GM23338 (cell line): ENCODE measurements around the gene GRAMD4. TPM values are rescaled to one million over a fixed set of nuclear protein-coding genes. Genes with fewer than 3 reads are reported as not detected.

Experiments
- ATAC-seq: fragments of 200-7000 bp; cut with Tn5 transposase; 3 replicates; pipeline ENCODE4 v1.9.1; 2020
- DNase-seq: peaks from one replicate; pipeline ENCODE4 v3.0.0-alpha.2; 2015; ENCODE audit warnings: low spot score
- H2AFZ ChIP-seq: fragments of 200-600 bp; sonication (generic); 2 replicates; pipeline ENCODE4 v1.8.0; 2016; ENCODE audit warnings: antibody characterized with exemption, mild to moderate bottlenecking, moderate library complexity
- H3F3A ChIP-seq: fragments of 200-600 bp; sonication (generic); replicated peaks from 2 replicates; pipeline ENCODE4 v1.8.0; 2017; ENCODE audit warnings: antibody characterized with exemption, mixed run types, low read depth
- H3K27ac ChIP-seq: fragments of 200-600 bp; sonication (generic); 2 replicates; pipeline ENCODE4 v1.6.1; 2016; ENCODE audit warnings: low read depth
- H3K27me3 ChIP-seq: fragments of 200-600 bp; sonication (generic); 2 replicates; pipeline ENCODE4 v1.8.0; 2016; ENCODE audit warnings: mild to moderate bottlenecking, mixed run types, moderate library complexity; ENCODE audit not compliant: insufficient read depth
- H3K36me3 ChIP-seq: fragments of 200-600 bp; sonication (generic); 2 replicates; pipeline ENCODE4 v1.8.0; 2016; ENCODE audit warnings: mild to moderate bottlenecking; ENCODE audit not compliant: insufficient read depth
- H3K4me1 ChIP-seq: fragments of 200-600 bp; sonication (generic); 2 replicates; pipeline ENCODE4 v1.8.0; 2016; ENCODE audit warnings: mild to moderate bottlenecking, moderate library complexity; ENCODE audit not compliant: insufficient read depth
- H3K4me2 ChIP-seq: fragments of 200-600 bp; sonication (generic); 2 replicates; pipeline ENCODE4 v1.7.1; 2017; ENCODE audit warnings: mixed run types
- H3K4me3 ChIP-seq: fragments of 200-600 bp; sonication (generic); 2 replicates; pipeline ENCODE4 v1.6.1; 2016; ENCODE audit warnings: mixed run types
- H3K79me2 ChIP-seq: fragments of 200-600 bp; sonication (generic); replicated peaks from 2 replicates; pipeline ENCODE4 v1.8.0; 2017; ENCODE audit warnings: mild to moderate bottlenecking; ENCODE audit not compliant: insufficient read depth
- H3K9me2 ChIP-seq: fragments of 200-600 bp; sonication (generic); 2 replicates; pipeline ENCODE4 v1.8.0; 2017; ENCODE audit not compliant: insufficient read depth
- H4K20me1 ChIP-seq: fragments of 200-600 bp; sonication (generic); replicated peaks from 2 replicates; pipeline ENCODE4 v1.8.0; 2017; ENCODE audit warnings: mild to moderate bottlenecking; ENCODE audit not compliant: insufficient read depth
- H3K27ac Mint-ChIP-seq: 2 replicates; pipeline ENCODE4 v1.8.0; 2020; ENCODE audit warnings: inconsistent platforms, mild to moderate bottlenecking, moderate library complexity, mixed read lengths
- H3K27me3 Mint-ChIP-seq: 3 replicates; pipeline ENCODE4 v1.8.0; 2022; ENCODE audit warnings: low read depth, mild to moderate bottlenecking, moderate library complexity, mixed read lengths, inconsistent platforms; ENCODE audit not compliant: insufficient read depth, poor library complexity
- H3K36me3 Mint-ChIP-seq: 3 replicates; pipeline ENCODE4 v1.8.0; 2021; ENCODE audit warnings: low read depth, mild to moderate bottlenecking, inconsistent platforms, moderate library complexity, mixed read lengths
- H3K4me1 Mint-ChIP-seq: 3 replicates; pipeline ENCODE4 v1.8.0; 2020; ENCODE audit warnings: mild to moderate bottlenecking, inconsistent platforms, mixed read lengths
- H3K4me3 Mint-ChIP-seq: 3 replicates; pipeline ENCODE4 v1.8.0; 2021; ENCODE audit warnings: moderate library complexity, mild to moderate bottlenecking, inconsistent platforms, mixed read lengths
- H3K9me3 Mint-ChIP-seq: 3 replicates; pipeline ENCODE4 v1.8.0; 2020; ENCODE audit warnings: moderate library complexity, mild to moderate bottlenecking, inconsistent platforms, mixed read lengths
- CREB1 ChIP-seq: fragments of 250-450 bp; sonication (Bioruptor Pico); IDR thresholded peaks from 2 replicates; pipeline ENCODE4 v1.5.0; 2020; ENCODE audit warnings: low read depth, mild to moderate bottlenecking, moderate library complexity
- EZH2 ChIP-seq: fragments of 200-600 bp; sonication (generic); IDR thresholded peaks from one replicate; pipeline ENCODE4 v1.8.0; 2017; ENCODE audit warnings: antibody characterized with exemption, mild to moderate bottlenecking, low read depth; ENCODE audit not compliant: unreplicated experiment
- EZH2phosphoT487 ChIP-seq: fragments of 200-600 bp; sonication (generic); IDR thresholded peaks from one replicate; pipeline ENCODE4 v1.8.1; 2018; ENCODE audit warnings: antibody characterized with exemption; ENCODE audit not compliant: unreplicated experiment
- JUNB ChIP-seq: IDR thresholded peaks from one replicate; pipeline ENCODE4 v1.6.1; 2016; ENCODE audit warnings: antibody characterized with exemption; ENCODE audit not compliant: unreplicated experiment
- NANOG ChIP-seq: IDR thresholded peaks from 2 replicates; pipeline ENCODE4 v1.6.1; 2016; ENCODE audit warnings: antibody characterized with exemption, borderline replicate concordance
- ZNF114 ChIP-seq: fragments of 250-450 bp; sonication (Bioruptor Pico); IDR thresholded peaks from 2 replicates; pipeline ENCODE4 v1.5.0; 2020; ENCODE audit warnings: mild to moderate bottlenecking, moderate library complexity
- ZNF331 ChIP-seq: fragments of 250-450 bp; sonication (Bioruptor Pico); IDR thresholded peaks from 2 replicates; pipeline ENCODE4 v1.5.0; 2020; ENCODE audit warnings: low read depth, mild to moderate bottlenecking, moderate library complexity
- polyA plus RNA-seq: library from polyadenylated mRNA; unstranded; fragments of >200 nt; fragmentation: Nextera tagmentation; extraction: Ambion mirVana; gene quantifications from 2 replicates; pipeline ENCODE4 v1.2.1, GENCODE V29; 2016
- total RNA-seq: library from RNA; depleted of rRNA; stranded (reverse); fragments of >200 nt; shearing (Covaris generic); gene quantifications from 2 replicates; pipeline ENCODE4 v1.2.3, GENCODE V29; 2014
- TF ChIP-seq, protein P1 (sequence below), 2 experiments: fragments of 200-600 bp in 1 of 2; sonication (generic) in 1 of 2; conservative IDR thresholded peaks; 2 replicates each; pipeline versions ENCODE4 v1.5.1 to v1.6.1; 2016 to 2017; ENCODE audit warnings: antibody characterized with exemption in 2 of 2, low read depth in 2 of 2, mild to moderate bottlenecking in 2 of 2, moderate library complexity in 1 of 2
- TF ChIP-seq, protein P2 (sequence below): IDR thresholded peaks from one replicate; pipeline ENCODE4 v1.6.1; 2018; ENCODE audit warnings: antibody characterized with exemption; ENCODE audit not compliant: unreplicated experiment

GRAMD4 gene
- total and polyA plus RNA-seq, 2 experiments from 2014 or later: 2.7 to 81.8 TPM

DNA sequence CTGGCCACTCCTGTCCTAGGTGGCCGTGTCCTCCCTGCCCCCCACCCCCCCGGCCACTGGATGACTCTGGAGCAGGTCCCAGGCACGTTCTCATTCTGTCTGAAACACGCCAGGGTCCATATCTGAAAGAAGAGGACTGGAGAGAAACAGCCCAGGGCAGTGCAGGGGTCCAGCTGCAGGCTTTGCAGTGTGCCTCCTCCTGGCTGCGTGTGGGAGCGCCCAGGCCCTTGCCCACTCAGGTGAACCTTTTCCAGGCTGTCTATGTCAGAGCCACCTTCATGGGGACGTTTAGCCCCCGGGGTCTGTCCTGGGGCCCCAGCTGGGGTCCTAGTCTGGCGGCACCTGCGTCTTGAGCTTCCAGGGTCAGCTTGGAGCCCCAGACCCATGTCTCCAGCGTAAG is 15.6 kb downstream of the GRAMD4 start:
- no peaks in the 10 kb centered on the region for H3K27me3 ChIP-seq
- ATAC-seq (peak; percentile 77), DNase-seq (peak; percentile 44)
- Mint-ChIP-seq H3K27me3 (peaks cover 8% of the 10 kb centered on the region), H3K4me3 (no peak overlapping the region), H3K9me3 (peaks cover 3% of the 10 kb centered on the region; the same call in 2 of the 3 replicates), H3K4me1 (peaks cover 21% of the 10 kb centered on the region), H3K36me3 (no peaks in the 10 kb centered on the region; the same call in 2 of the 3 replicates), H3K27ac (no peak overlapping the region)
- no peak overlapping the region for H3K4me3 ChIP-seq
- H3K79me2 ChIP-seq: no peaks in the 10 kb centered on the region
- no peak overlapping the region for H3K4me2 ChIP-seq
- H3F3A ChIP-seq: no peaks in the 10 kb centered on the region
- no peaks in the 10 kb centered on the region for H3K36me3 ChIP-seq
- TF ChIP-seq ZNF114 (CRISPR knock-in tag): no peak
- TF ChIP-seq, protein P1, sequence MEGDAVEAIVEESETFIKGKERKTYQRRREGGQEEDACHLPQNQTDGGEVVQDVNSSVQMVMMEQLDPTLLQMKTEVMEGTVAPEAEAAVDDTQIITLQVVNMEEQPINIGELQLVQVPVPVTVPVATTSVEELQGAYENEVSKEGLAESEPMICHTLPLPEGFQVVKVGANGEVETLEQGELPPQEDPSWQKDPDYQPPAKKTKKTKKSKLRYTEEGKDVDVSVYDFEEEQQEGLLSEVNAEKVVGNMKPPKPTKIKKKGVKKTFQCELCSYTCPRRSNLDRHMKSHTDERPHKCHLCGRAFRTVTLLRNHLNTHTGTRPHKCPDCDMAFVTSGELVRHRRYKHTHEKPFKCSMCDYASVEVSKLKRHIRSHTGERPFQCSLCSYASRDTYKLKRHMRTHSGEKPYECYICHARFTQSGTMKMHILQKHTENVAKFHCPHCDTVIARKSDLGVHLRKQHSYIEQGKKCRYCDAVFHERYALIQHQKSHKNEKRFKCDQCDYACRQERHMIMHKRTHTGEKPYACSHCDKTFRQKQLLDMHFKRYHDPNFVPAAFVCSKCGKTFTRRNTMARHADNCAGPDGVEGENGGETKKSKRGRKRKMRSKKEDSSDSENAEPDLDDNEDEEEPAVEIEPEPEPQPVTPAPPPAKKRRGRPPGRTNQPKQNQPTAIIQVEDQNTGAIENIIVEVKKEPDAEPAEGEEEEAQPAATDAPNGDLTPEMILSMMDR (conservative IDR thresholded peaks at IDR 0.05; ENCODE audit: low read depth in 2 of 2): peak; percentile 19 to 43; a peak in 3 of 4 replicates
- H2AFZ ChIP-seq: no peak overlapping the region
- H3K9me2 ChIP-seq: no peaks in the 10 kb centered on the region
- H3K27ac ChIP-seq: no peak overlapping the region; the same call in 1 of the 2 replicates
- no peaks in the 10 kb centered on the region for H3K4me1 ChIP-seq
- no peaks in the 10 kb centered on the region for H4K20me1 ChIP-seq

- no peak overlapping the region for H3K4me3 ChIP-seq
- no peak overlapping the region for H3K4me2 ChIP-seq
- peak; percentile 52 for DNase-seq
- Mint-ChIP-seq H3K27me3 (peaks cover 11% of the 10 kb centered on the region), H3K4me3 (no peak overlapping the region), H3K27ac (peak overlapping the region; percentile 67; the same call in 1 of the 2 replicates), H3K36me3 (no peaks in the 10 kb centered on the region; the same call in 2 of the 3 replicates), H3K9me3 (peaks cover 3% of the 10 kb centered on the region; the same call in 2 of the 3 replicates), H3K4me1 (peaks cover 22% of the 10 kb centered on the region)
- no peaks in the 10 kb centered on the region for H3F3A ChIP-seq
- no peaks in the 10 kb centered on the region for H3K27me3 ChIP-seq
- peak; percentile 76 for ATAC-seq
- H4K20me1 ChIP-seq: no peaks in the 10 kb centered on the region
- H3K9me2 ChIP-seq: no peaks in the 10 kb centered on the region
- H2AFZ ChIP-seq: no peak overlapping the region
- peak overlapping the region; percentile 45; the same call in 1 of the 2 replicates for H3K27ac ChIP-seq
- TF ChIP-seq NANOG (no peak), CREB1 (CRISPR knock-in tag) (no peak), ZNF331 (CRISPR knock-in tag) (no peak), EZH2 (no peak), EZH2phosphoT487 (no peak), JUNB (no peak)
- TF ChIP-seq, protein P1 (conservative IDR thresholded peaks at IDR 0.05; ENCODE audit: low read depth in 2 of 2): no peak
- TF ChIP-seq, protein P2, sequence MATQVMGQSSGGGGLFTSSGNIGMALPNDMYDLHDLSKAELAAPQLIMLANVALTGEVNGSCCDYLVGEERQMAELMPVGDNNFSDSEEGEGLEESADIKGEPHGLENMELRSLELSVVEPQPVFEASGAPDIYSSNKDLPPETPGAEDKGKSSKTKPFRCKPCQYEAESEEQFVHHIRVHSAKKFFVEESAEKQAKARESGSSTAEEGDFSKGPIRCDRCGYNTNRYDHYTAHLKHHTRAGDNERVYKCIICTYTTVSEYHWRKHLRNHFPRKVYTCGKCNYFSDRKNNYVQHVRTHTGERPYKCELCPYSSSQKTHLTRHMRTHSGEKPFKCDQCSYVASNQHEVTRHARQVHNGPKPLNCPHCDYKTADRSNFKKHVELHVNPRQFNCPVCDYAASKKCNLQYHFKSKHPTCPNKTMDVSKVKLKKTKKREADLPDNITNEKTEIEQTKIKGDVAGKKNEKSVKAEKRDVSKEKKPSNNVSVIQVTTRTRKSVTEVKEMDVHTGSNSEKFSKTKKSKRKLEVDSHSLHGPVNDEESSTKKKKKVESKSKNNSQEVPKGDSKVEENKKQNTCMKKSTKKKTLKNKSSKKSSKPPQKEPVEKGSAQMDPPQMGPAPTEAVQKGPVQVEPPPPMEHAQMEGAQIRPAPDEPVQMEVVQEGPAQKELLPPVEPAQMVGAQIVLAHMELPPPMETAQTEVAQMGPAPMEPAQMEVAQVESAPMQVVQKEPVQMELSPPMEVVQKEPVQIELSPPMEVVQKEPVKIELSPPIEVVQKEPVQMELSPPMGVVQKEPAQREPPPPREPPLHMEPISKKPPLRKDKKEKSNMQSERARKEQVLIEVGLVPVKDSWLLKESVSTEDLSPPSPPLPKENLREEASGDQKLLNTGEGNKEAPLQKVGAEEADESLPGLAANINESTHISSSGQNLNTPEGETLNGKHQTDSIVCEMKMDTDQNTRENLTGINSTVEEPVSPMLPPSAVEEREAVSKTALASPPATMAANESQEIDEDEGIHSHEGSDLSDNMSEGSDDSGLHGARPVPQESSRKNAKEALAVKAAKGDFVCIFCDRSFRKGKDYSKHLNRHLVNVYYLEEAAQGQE: no peak
- H3K4me1 ChIP-seq: no peaks in the 10 kb centered on the region
- H3K36me3 ChIP-seq: no peaks in the 10 kb centered on the region
- no peaks in the 10 kb centered on the region for H3K79me2 ChIP-seq
Measured at GRCh38 chr22:46636221-46637002, 16.2 kb downstream of the GRAMD4 start.
